H1 (cell line): ENCODE measurements around the gene CUL1. TPM values are rescaled to one million over a fixed set of nuclear protein-coding genes. Genes with fewer than 3 reads are reported as not detected.

Experiments
- BACH1 ChIP-seq: IDR thresholded peaks from 2 replicates; pipeline ENCODE4 v1.6.1; 2012; ENCODE audit warnings: low read length, improper control_type of control experiment
- EP300 ChIP-seq, 2 experiments: IDR thresholded peaks; 1 replicate in 1 of 2; 2 replicates in 1 of 2; pipeline ENCODE4 v1.6.1; 2011 to 2012; ENCODE audit warnings: low read depth in 2 of 2, low read length in 2 of 2, mild to moderate bottlenecking in 2 of 2, borderline replicate concordance in 1 of 2, inconsistent platforms in 1 of 2, moderate library complexity in 1 of 2
- JUND ChIP-seq: IDR thresholded peaks from 2 replicates; pipeline ENCODE4 v1.6.1; 2011; ENCODE audit warnings: mild to moderate bottlenecking, improper control_type of control experiment, low read length
- SP1 ChIP-seq: IDR thresholded peaks from 2 replicates; pipeline ENCODE4 v1.6.1; 2011; ENCODE audit warnings: low read depth, low read length
- ZNF274 ChIP-seq: IDR thresholded peaks from 2 replicates; pipeline ENCODE4 v1.7.0; 2012; ENCODE audit warnings: low read length, borderline replicate concordance; ENCODE audit errors: extremely low read depth
- polyA plus RNA-seq, 7 experiments: library from polyadenylated mRNA; depleted of rRNA in 3 of 7; stranded (reverse) in 5 of 7; unstranded in 2 of 7; fragments of >200 nt in 5 of 7; fragments of 200-250 nt in 2 of 7; gene quantifications; 1 replicate in 5 of 7; 2 replicates in 1 of 7; 4 replicates in 1 of 7; pipeline versions ENCODE4 v1.2.1 to v1.2.3, GENCODE V29; 2011 to 2013; ENCODE audit warnings: missing spikeins in 2 of 7, mixed read lengths in 2 of 7
- total RNA-seq: library from RNA; stranded (reverse); fragmentation: NEBNext Ultra II Directional; extraction: Animal tissue kit (Norgen Biotek cat#: 25700); gene quantifications from 2 replicates; pipeline ENCODE4 v1.2.1, GENCODE V29; 2021

The CUL1 gene
- total and polyA plus RNA-seq, 2 of the 8 experiments (the other 6 are each of a cell fraction or from before 2014, with no cell fraction given): 33.0 to 77.3 TPM

DNA sequence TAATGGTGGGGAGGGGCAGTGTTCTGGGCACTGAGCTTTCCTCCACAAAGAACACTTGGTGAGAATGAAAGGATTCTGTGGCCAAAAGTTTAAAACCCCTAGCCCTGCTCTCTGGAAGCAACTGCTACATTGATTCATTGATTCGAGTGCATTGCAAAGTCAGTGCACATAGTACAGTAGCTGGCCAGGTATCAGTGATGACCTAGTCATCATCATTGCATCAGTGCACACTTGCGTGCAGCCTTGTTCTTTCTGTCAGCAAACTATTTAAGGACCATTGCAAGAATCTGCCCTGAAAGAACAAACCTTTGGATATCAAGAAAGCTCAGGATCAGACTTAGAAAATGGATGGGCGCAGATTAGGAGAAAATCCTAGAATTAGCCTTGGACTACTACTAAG is 47.4 kb downstream of the CUL1 start (continued):
- no peak for TF ChIP-seq SP1
- TF ChIP-seq BACH1: no peak
- TF ChIP-seq ZNF274: no peak
- no peak for TF ChIP-seq JUND
- TF ChIP-seq EP300 (IDR thresholded peaks at IDR 0.05; ENCODE audit: borderline replicate concordance in 1 of 2, low read depth in 2 of 2, low read length in 2 of 2): no peak
- TF ChIP-seq, all 59 proteins: peak for 0
